Sigmoid colon (tissue), 7 donors: Measurements from ENCODE around the gene NRBF2. TPM values are rescaled to one million over a fixed set of nuclear protein-coding genes. Genes with fewer than 3 reads are reported as not detected.

ENCODE experiments used
- DNase-seq: peaks from one replicate; pipeline ENCODE4 v3.0.0-alpha.2; 2019
- H3K27ac ChIP-seq, 4 donors: fragments of 200-600 bp; sonication (generic); one replicate each; pipeline ENCODE4 v1.5.1; 2016 to 2019; ENCODE audit warnings: mild to moderate bottlenecking in 1 of 4
- H3K27me3 ChIP-seq, 3 donors: fragments of 200-600 bp; sonication (generic); one replicate each; pipeline ENCODE4 v1.5.1; 2019; ENCODE audit warnings: mild to moderate bottlenecking in 1 of 3
- H3K36me3 ChIP-seq, 4 donors: fragments of 200-600 bp; sonication (generic); one replicate each; pipeline ENCODE4 v1.5.1; 2016 to 2019
- H3K4me1 ChIP-seq, 4 donors: fragments of 200-600 bp; sonication (generic); one replicate each; pipeline ENCODE4 v1.5.1; 2017 to 2019
- H3K4me3 ChIP-seq, 4 donors: fragments of 200-600 bp; sonication (generic); one replicate each; pipeline ENCODE4 v1.5.1; 2017 to 2019; ENCODE audit warnings: mild to moderate bottlenecking in 2 of 4, moderate library complexity in 1 of 4
- H3K9me3 ChIP-seq, 4 donors: fragments of 200-600 bp in 3 of 4; sonication (generic) in 3 of 4; one replicate each; pipeline versions ENCODE4 v1.5.1 to v1.6.1; 2013 to 2019
- EP300 ChIP-seq, 4 donors: sonication (generic); formaldehyde crosslinking; IDR thresholded peaks; one replicate each; pipeline ENCODE4 v1.6.1; 2017; ENCODE audit warnings: antibody characterized with exemption in 4 of 4
- POLR2A ChIP-seq, 2 donors: fragments of 450-650 bp; IDR thresholded peaks; one replicate each; pipeline ENCODE4 v1.6.1; 2016; ENCODE audit warnings: antibody characterized with exemption in 2 of 2, mild to moderate bottlenecking in 2 of 2, moderate library complexity in 2 of 2
- POLR2AphosphoS5 ChIP-seq, 4 donors: sonication (generic); formaldehyde crosslinking; IDR thresholded peaks; one replicate each; pipeline ENCODE4 v1.6.1; 2017; ENCODE audit warnings: antibody characterized with exemption in 4 of 4
- WGBS, 2 donors: extraction: QIAGEN DNeasy Blood & Tissue Kit; methylation state at CpG; one replicate each; pipeline ENCODE4 v1.1.7; 2013; 5-methylcytosine and 5-hydroxymethylcytosine counted together
- intact Hi-C: fragments of 100-400 bp; cut with DNase I; formaldehyde crosslinking; loops from one replicate; pipeline ENCODE4 v1.15.1; 2023
- polyA plus RNA-seq, 3 donors: library from polyadenylated mRNA; stranded (reverse); fragments of 200-250 nt; gene quantifications; one replicate each; pipeline ENCODE4 v1.2.3, GENCODE V29; 2013
- small RNA-seq, 3 donors: library from RNA; depleted of rRNA; stranded (forward); fragments of <200 nt; gene quantifications; one replicate each; pipeline ENCODE3, GENCODE V24; 2016
- total RNA-seq, 4 donors: library from RNA; depleted of rRNA; stranded (reverse); fragments of >200 nt; gene quantifications; one replicate each; pipeline ENCODE4 v1.1.0, GENCODE V29; 2016
- TF ChIP-seq, protein P1 (sequence below), 4 experiments: fragments of 450-650 bp in 3 of 4; fragments of 200-600 bp in 1 of 4; IDR thresholded peaks; one replicate each; pipeline ENCODE4 v1.5.1; 2016 to 2019; ENCODE audit warnings: antibody characterized with exemption in 4 of 4, mild to moderate bottlenecking in 3 of 4, moderate library complexity in 2 of 4
- donor health status: healthy with polysubstance abuse.
- donor health status: Bipolar disorder and iron deficiency.
- donor health status: healthy.

Gene NRBF2
- total and polyA plus RNA-seq, 7 donors: 12.7 to 33.5 (median 15.0) TPM

DNA sequence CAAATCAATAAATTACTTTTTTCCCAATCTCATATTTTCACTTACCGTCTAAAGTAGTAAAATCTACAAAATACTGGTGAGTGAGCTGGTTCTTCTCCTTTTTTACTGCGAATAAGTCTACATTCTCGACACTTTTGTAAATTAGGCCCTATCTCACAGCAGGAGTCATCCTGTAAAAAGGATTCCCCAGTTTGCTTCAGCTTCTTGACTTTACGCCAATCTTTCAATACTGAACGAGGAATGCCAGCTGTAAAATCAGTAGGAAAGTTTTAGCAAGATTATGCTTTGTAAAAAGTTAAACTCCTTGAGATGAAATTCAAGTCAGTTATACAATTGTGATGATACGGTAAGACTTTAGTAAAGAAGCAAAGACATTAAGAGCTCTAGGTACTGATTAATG is 67.3 kb downstream of the NRBF2 start:
- H3K4me3 ChIP-seq: no peak overlapping the region
- H3K9me3 ChIP-seq: no peaks in the 10 kb centered on the region
- intact Hi-C loops: no loop called here
- H3K27ac ChIP-seq: peak overlapping the region in 1 of 4 donors; percentile 13
- no peaks in the 10 kb centered on the region for H3K27me3 ChIP-seq
- H3K36me3 ChIP-seq: peaks cover 0 to 42% (median 4%) of the 10 kb centered on the region in 4 donors
- 70 to 76% methylated on average over 6 of the region's 6 CpGs for WGBS, 2 donors
- TF ChIP-seq POLR2AphosphoS5 (IDR thresholded peaks at IDR 0.05) (no peak), POLR2A (IDR thresholded peaks at IDR 0.05) (no peak), EP300 (IDR thresholded peaks at IDR 0.05) (no peak)
- TF ChIP-seq, protein P1, sequence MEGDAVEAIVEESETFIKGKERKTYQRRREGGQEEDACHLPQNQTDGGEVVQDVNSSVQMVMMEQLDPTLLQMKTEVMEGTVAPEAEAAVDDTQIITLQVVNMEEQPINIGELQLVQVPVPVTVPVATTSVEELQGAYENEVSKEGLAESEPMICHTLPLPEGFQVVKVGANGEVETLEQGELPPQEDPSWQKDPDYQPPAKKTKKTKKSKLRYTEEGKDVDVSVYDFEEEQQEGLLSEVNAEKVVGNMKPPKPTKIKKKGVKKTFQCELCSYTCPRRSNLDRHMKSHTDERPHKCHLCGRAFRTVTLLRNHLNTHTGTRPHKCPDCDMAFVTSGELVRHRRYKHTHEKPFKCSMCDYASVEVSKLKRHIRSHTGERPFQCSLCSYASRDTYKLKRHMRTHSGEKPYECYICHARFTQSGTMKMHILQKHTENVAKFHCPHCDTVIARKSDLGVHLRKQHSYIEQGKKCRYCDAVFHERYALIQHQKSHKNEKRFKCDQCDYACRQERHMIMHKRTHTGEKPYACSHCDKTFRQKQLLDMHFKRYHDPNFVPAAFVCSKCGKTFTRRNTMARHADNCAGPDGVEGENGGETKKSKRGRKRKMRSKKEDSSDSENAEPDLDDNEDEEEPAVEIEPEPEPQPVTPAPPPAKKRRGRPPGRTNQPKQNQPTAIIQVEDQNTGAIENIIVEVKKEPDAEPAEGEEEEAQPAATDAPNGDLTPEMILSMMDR (IDR thresholded peaks at IDR 0.05): no peak
- peaks cover 0 to 37% (median 16%) of the 10 kb centered on the region in 4 donors for H3K4me1 ChIP-seq
- DNase-seq: no peak

DNA sequence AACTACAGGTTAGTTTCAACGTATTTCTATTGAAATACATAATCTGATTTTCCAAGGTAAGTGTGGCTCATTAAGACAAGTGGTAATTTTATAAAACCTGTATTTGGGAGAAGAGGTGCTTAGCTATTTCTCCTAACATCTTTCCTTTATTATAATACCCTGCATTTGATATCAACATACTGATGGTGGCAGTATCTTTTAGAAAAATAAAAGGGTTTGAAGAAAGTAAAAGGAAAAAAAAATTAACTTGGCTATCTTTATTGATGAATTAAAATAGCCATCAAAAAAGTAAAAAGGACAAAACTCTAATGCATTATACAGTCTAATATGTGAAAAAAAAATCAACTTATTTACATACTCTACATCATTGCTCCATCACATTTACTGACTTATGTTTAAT is 68.0 kb downstream of the NRBF2 start:
- 0 to 2% methylated on average over 1 of the region's 1 CpG for WGBS, 2 donors
- intact Hi-C loops: no loop called here
- Histone ChIP-seq H3K4me1 (peaks cover 0 to 43% (median 23%) of the 10 kb centered on the region in 4 donors), H3K27ac (peak overlapping the region in 1 of 4 donors; percentile 13), H3K4me3 (no peak overlapping the region), H3K27me3 (no peaks in the 10 kb centered on the region), H3K36me3 (peaks cover 0 to 35% (median 4%) of the 10 kb centered on the region in 4 donors), H3K9me3 (no peaks in the 10 kb centered on the region)
- TF ChIP-seq POLR2A (IDR thresholded peaks at IDR 0.05) (no peak), EP300 (IDR thresholded peaks at IDR 0.05) (no peak), POLR2AphosphoS5 (IDR thresholded peaks at IDR 0.05) (no peak)
- TF ChIP-seq, protein P1 (IDR thresholded peaks at IDR 0.05): no peak
- DNase-seq: no peak

Small RNA genes within 50 kb of the gene (small RNA-seq; reads per million reads assigned to genes)
- 0 reads per million in 3 donors for gene RNU6-543P
